ENCODE results near the gene SLX9.
"Not testable (repeated sequence)": the region's sequence is repeated elsewhere in the genome, so short reads cannot be mapped to it uniquely, and the experiment has no call there.

Gene SLX9

DNA sequence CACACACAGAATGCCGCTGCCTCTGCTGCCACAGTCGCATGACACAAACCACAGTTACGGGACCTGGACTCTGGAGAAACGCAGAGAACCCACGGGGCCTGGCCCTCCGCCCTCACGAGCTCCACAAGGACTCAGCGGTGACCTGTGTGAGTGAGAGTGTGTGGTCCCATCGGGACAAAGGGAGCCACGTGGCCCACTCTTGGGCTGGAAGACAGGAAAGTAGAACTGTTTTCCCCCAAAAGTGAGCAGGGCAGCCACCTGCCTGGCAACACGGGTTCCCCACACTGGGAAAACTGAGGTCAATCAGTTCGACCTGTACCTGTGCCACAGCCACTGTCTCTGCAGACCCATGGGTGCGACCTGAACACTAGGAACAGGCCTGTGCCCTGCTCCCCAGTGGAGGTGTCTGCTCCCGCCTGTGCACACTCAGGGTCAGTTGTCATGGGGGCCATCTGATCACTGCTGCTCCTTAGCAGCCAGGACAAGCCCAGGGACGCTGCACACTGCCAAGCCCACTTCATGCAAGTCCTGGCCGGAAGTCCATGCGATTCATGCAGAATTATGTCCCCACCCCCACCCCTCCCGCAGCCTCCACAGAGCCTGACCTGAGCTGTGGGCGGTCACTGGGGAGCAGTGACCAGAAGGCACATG, 80.2 kb downstream of the SLX9 start:
- no peak for DNase-seq

- DNase-seq = no peak
Observed at GRCh38 chr21:45020629-45021427, 81.0 kb downstream of the SLX9 start.

DNA sequence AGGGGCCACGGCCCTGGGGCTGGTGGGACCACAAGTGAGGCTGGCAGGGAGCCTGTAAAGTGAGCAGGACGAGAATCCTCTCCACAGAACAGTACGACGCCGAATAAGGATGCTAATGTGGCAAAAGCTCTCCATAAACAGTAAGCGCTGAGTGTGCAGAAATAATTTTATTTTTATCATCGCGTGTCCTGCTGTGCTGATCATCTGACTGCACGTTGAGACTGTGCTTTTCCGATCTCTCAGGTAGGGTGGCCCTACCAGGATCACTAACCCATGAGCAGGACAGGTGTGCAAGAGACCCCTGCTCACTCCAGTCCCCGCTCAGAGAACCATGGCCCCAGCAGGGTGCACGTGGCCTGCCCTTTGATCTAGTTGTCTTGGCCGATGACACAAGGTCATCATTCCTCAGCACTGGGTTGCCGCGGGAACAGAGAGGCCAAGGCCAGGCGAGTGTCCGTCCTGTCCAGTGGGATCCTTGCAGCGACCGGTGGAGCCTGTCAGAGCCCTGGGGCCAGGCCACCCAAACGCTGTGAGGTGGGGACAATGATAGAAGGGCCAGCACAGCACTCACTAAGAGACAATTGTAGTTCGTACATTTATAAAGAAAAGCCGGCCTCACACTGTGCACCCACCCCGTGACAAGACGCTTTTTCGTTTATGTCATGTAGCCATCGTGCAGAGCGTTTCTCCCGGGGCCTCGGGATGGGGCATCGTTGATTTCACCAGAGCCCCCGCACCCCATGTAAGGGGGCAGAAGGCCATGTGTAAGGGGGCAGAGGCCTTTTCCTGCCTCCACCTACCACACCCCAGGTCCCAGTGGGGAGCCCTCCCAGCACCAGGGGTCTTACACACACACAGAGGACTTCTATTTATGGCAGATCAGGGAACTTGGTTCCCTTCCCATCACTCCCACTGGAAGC, 81.9 kb downstream of the SLX9 start:
- no peak for DNase-seq

DNA sequence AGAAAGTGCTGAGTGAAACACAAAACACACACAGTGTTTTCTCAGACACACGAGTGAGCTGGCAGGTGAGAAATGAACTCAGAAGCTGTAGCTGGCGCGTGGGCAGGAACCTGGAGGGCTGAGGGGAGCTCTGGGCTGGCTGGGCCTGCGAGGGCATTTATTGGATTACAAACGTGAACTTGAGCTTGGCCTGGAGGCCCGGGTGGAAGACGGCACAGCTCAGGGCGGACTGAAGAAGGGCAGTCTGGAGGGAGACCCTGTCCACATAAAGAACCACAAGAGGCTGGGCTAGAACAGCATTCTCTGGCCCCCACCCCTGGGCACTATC, 82.5 kb downstream of the SLX9 start:
- no peak for DNase-seq

- no peak for DNase-seq
Observed at GRCh38 chr21:45022736-45023135, 82.9 kb downstream of the SLX9 start.

DNA sequence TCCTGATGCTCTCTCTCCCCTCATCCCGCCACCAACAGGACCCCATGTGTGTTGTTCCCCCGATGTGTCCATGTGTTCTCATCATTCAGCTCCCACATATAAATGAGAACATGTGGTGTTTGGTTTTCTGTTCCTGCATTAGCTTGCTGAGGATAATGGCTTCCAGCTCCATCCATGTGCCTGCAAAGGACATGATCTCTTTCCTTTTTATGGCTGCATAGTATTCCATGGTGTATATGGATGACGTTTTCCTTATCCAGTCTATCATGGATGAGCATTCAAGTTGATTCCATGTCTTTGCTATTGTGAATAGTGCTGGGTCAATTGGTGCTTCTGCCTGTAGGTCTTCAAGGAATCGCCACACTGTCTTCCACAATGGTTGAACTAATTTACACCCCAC, 84.7 kb downstream of the SLX9 start:
- not testable (repeated sequence) for DNase-seq

- DNase-seq = no peak
Observed at GRCh38 chr21:45026066-45026745, 86.4 kb downstream of the SLX9 start.
